Kidney (tissue), 14 donors: Measurements from ENCODE around the gene GRID1. TPM values are rescaled to one million over a fixed set of nuclear protein-coding genes. Genes with fewer than 3 reads are reported as not detected.
A peak's percentile ranks its signal among the peaks of the same experiment; 100 is the strongest.

Source experiments
- DNase-seq, 5 donors: peaks; one replicate each; pipeline ENCODE4 v3.0.0-alpha.2; 2013 to 2020
- FAIRE-seq: peaks from 2 replicates; lab custom pipeline; 2012; peaks lifted over from hg19 to GRCh38; lab: Jason Lieb, UNC
- H3K27ac ChIP-seq, 2 donors: one replicate each; pipeline ENCODE4 v1.7.0; 2013; ENCODE audit warnings: low read depth in 2 of 2, low read length in 2 of 2, inconsistent platforms in 1 of 2
- H3K27me3 ChIP-seq: one replicate; pipeline ENCODE4 v1.7.1; 2013; ENCODE audit warnings: low read length, inconsistent platforms; ENCODE audit not compliant: control insufficient read depth, insufficient read depth
- H3K36me3 ChIP-seq, 3 donors: one replicate each; pipeline versions ENCODE4 v1.7.0 to v1.7.1; 2013; ENCODE audit warnings: low read length in 3 of 3, control low read depth in 1 of 3, inconsistent platforms in 1 of 3; ENCODE audit not compliant: insufficient read depth in 3 of 3, control insufficient read depth in 2 of 3
- H3K4me1 ChIP-seq, 3 donors: one replicate each; pipeline versions ENCODE4 v1.7.0 to v1.7.1; 2013; ENCODE audit warnings: low read length in 3 of 3, inconsistent platforms in 1 of 3, low read depth in 1 of 3; ENCODE audit not compliant: control insufficient read depth in 2 of 3, insufficient read depth in 2 of 3
- H3K4me3 ChIP-seq, 3 donors: one replicate each; pipeline versions ENCODE4 v1.7.0 to v1.8.1; 2013; ENCODE audit warnings: low read length in 3 of 3, control low read depth in 1 of 3, inconsistent platforms in 1 of 3
- H3K9ac ChIP-seq, 3 donors: one replicate each; pipeline versions ENCODE4 v1.7.0 to v1.7.1; 2013; ENCODE audit warnings: low read length in 3 of 3, control low read depth in 1 of 3, inconsistent platforms in 1 of 3
- H3K9me3 ChIP-seq, 3 donors: one replicate each; pipeline versions ENCODE4 v1.7.0 to v1.7.1; 2013; ENCODE audit warnings: low read length in 3 of 3, control low read depth in 1 of 3, inconsistent platforms in 1 of 3; ENCODE audit not compliant: control insufficient read depth in 2 of 3, insufficient read depth in 1 of 3
- CTCF ChIP-seq: IDR thresholded peaks from 3 replicates; pipeline ENCODE4 v1.5.1; 2012; ENCODE audit warnings: mild to moderate bottlenecking, moderate library complexity, borderline replicate concordance; ENCODE audit not compliant: insufficient read depth; ENCODE audit errors: extremely low read depth
- intact Hi-C: fragments of 100-400 bp; cut with DNase I; formaldehyde crosslinking; loops from one replicate; pipeline ENCODE4 v1.11.1; 2022
- polyA plus RNA-seq: library from polyadenylated mRNA; stranded (reverse); fragments of 350-450 nt; fragmentation: Illumina TruSeq; extraction: RNeasy Lipid Tissue Mini Kit (QIAGEN cat#74804); gene quantifications from one replicate; pipeline ENCODE4 v1.2.3, GENCODE V29; 2014; ENCODE audit warnings: low read depth, low replicate concordance; ENCODE audit not compliant: insufficient read depth
- total RNA-seq: library from RNA; stranded (reverse); fragmentation: NEBNext Ultra II Directional; extraction: Animal tissue kit (Norgen Biotek cat#: 25700); gene quantifications from one replicate; pipeline ENCODE4 v1.2.1, GENCODE V29; 2021
- donor health status: control.
- donor health status: control.
- donor health status: control.
- donor health status: control.
- donor health status: control.
- donor health status: DM: yes; HTN: yes; CAD: no.
- donor health status: Normal renal cell carcinoma (clear cell type).

Gene GRID1
- total and polyA plus RNA-seq, 2 donors from 2014 or later, result 0.37 to 1.4 TPM

DNA sequence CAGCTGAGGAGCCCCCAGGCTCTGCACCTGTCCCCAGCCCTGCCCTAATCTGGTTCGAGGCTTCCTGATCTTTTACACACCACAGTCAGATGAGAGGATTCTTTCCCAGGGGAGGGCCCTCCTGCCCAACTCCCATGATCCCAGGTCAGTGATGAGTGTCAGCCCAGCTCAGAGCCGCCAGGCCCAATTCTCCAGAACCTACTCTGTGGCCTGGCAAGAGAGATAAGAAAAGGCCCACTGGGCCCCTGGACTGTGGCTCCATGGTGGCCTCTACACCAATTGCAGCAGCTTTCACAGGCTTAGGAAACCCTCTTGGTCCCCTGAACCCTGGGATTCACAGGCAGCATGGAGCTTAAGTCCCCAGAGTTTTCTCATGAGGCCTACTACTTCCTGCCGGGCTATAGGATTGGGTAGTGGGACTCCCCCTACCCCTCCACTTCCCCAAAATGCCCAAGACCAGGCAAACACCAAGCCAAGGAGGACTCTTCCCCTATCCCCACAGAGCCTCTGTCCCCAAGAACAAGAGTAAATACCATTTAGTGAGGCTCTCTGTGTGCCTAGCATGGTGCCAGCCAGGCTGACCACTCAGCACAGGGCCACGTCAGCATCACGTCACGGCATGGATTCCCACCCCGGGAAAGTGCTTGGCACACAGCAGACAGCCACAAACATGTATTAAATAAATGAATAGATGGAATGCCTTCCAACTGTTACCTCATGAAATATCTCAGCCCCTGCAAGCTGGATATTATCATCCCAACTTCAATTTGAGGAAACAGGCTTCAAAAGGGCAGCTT lies 100.0 kb downstream of the GRID1 start:
- no peak for TF ChIP-seq CTCF
- Histone ChIP-seq H3K4me3 (no peak overlapping the region), H3K4me1 (no peaks in the 10 kb centered on the region), H3K27ac (no peak overlapping the region), H3K9ac (no peak overlapping the region), H3K36me3 (no peaks in the 10 kb centered on the region), H3K9me3 (no peaks in the 10 kb centered on the region), H3K27me3 (peaks cover 2% of the 10 kb centered on the region)
- DNase-seq (peak in 2 of 5 donors; percentile 3 to 12), FAIRE-seq (no peak)
- intact Hi-C loops, result no loop called here

DNA sequence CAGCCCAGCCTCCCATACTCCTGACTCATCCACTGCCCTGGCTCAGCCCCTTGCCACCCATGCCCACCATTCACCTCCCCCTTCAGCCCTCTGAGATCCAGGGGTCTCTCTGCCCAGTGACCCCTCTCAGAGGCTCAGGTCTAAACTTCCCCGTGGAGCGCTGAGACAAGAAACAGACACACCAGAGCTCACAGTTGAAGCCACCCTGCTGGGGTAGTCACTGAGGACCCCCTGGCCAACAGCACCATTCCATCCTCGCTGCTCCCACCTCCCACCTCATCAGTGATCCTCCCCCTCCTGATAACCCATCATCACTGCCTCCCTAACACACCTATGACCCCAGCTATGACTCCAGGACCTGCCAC lies 100.7 kb downstream of the GRID1 start:
- Histone ChIP-seq H3K9ac (no peak overlapping the region), H3K4me3 (no peak overlapping the region), H3K27me3 (peaks cover 2% of the 10 kb centered on the region), H3K27ac (no peak overlapping the region), H3K9me3 (no peaks in the 10 kb centered on the region), H3K36me3 (no peaks in the 10 kb centered on the region), H3K4me1 (no peaks in the 10 kb centered on the region)
- intact Hi-C loops, result no loop called here
- DNase-seq, result peak in 2 of 5 donors; percentile 5 to 36
- TF ChIP-seq CTCF, result no peak
- no peak for FAIRE-seq

- no peak for FAIRE-seq
- Histone ChIP-seq H3K9me3 (no peaks in the 10 kb centered on the region), H3K36me3 (no peaks in the 10 kb centered on the region), H3K27ac (no peak overlapping the region), H3K4me1 (no peaks in the 10 kb centered on the region), H3K9ac (no peak overlapping the region), H3K4me3 (no peak overlapping the region), H3K27me3 (peaks cover 2% of the 10 kb centered on the region)
- intact Hi-C loops, result no loop called here
- TF ChIP-seq CTCF, result no peak
- peak in 2 of 5 donors; percentile 8 to 64 for DNase-seq
These were observed 101.2 kb downstream of the GRID1 start for GRCh38 chr10:86265236-86265894.
